AG09319 (cell line): Measurements from ENCODE around the gene AGTR1.

Experiments
- DNase-seq: peaks from one replicate; pipeline ENCODE4 v3.0.0-alpha.2; 2010; ENCODE audit warnings: low read depth; ENCODE audit errors: extremely low read depth
- CTCF ChIP-seq: IDR thresholded peaks from 2 replicates; pipeline ENCODE4 v1.5.1; 2011; ENCODE audit warnings: low read depth, mild to moderate bottlenecking, inconsistent platforms, low read length, moderate library complexity

Gene AGTR1

GRCh38 chr3:148709560-148710253 lies 12.0 kb downstream of the AGTR1 start:
- TF ChIP-seq CTCF: no peak
- DNase-seq: no peak

GRCh38 chr3:148710665-148711064 lies 13.0 kb downstream of the AGTR1 start:
- no peak for DNase-seq
- no peak for TF ChIP-seq CTCF

GRCh38 chr3:148711981-148712666 lies 14.4 kb downstream of the AGTR1 start:
- no peak for DNase-seq
- no peak for TF ChIP-seq CTCF

GRCh38 chr3:148714521-148714920 lies 16.8 kb downstream of the AGTR1 start:
- no peak for TF ChIP-seq CTCF
- DNase-seq: no peak

- no peak for DNase-seq
- no peak for TF ChIP-seq CTCF
Observed at GRCh38 chr3:148716657-148717056, 19.0 kb downstream of the AGTR1 start.

- no peak for TF ChIP-seq CTCF
Observed at GRCh38 chr3:148717885-148718561, 20.3 kb downstream of the AGTR1 start.

More at GRCh38 chr3:148717885-148718561, 20.3 kb downstream of the AGTR1 start:
- DNase-seq: no peak
